ENCODE data around the gene NAIF1.

DNA sequence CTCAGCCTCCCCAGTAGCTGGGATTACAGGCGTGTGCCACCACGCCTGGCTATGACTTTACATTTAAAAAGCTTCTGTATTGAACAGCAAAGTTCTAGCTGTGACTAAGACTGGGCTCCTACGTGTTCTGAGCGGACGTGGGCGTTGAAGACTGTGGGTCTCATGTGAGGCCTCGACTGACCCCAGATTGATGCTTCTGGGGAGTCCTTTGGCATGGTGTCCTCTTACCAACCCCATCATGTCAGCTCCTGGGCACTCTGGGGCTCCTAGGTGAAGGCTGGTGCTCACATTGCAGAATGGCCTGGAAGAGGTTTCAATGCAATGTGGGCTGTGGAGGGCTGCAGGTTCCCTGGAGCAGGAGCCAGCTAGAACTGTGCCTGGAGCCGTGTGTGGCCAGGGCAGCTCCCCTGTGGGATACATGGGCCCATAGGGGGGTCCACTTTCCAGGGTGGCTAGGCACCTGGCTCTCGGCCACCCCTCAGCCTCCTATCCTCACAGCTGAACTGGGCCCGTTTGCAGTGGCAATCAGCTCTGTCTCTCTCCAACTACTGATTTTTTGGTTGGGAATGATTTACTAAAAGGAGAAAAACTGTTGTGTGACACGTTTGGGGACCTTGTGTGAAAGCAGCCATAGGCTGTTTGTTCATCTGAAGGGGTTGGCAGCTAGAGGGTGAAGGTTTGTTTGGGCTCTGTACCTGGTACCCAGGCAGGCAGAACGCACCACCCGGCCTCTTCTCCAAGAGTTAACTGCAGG, 30.6 kb upstream of the NAIF1 start:
- TF ChIP-seq EZH2 (IDR thresholded peaks at IDR 0.05), result no peak
- no peak for TF ChIP-seq POLR2AphosphoS5 (IDR thresholded peaks at IDR 0.05; ENCODE audit: borderline replicate concordance, low read depth, low read length)
- TF ChIP-seq FOXP2 (optimal IDR thresholded peaks at IDR 0.05; ENCODE audit: control extremely low read depth, extremely low read length, insufficient read depth), result no peak
